ENCODE results near the gene USF1. TPM values are rescaled to one million over a fixed set of nuclear protein-coding genes. Genes with fewer than 3 reads are reported as not detected.
"Not testable (repeated sequence)": the region's sequence is repeated elsewhere in the genome, so short reads cannot be mapped to it uniquely, and the experiment has no call there.

USF1 gene
- total RNA-seq, 1 donor from 2014 or later, result 58.8 TPM

DNA sequence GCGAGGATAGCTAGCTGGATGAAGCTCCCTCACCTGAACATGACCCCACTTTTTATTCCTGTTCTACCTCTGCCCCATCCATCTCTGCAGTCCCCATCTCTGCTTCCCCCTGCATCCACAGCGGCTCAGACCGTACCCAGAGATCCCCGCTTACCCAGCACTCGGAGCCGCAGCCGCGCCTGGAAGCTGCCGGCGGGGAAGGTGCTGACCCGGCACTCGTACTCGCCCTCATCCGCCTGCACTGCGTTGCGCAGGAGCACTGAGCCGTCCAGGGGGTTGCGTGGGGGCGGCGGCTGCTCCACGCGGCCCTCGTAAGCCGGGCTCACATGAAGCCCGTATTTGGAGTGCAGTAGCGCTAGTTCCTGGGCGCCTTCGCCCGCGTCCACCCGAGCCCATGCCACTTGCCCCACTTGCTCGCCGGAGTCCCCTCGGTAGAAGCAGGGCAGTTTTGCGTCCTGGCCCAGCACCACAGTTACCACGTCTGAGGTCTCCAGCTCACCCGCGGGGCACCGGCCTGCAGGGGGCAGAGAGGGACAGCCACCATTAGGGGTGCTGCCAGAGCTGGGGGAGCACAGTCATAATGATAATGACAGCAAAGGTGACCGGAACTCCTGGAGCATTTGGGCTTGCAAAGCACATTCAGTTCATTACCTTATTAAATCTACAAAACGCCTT is 33.8 kb upstream of the USF1 start:
- DNase-seq (ENCODE audit: low spot score), result no peak

DNA sequence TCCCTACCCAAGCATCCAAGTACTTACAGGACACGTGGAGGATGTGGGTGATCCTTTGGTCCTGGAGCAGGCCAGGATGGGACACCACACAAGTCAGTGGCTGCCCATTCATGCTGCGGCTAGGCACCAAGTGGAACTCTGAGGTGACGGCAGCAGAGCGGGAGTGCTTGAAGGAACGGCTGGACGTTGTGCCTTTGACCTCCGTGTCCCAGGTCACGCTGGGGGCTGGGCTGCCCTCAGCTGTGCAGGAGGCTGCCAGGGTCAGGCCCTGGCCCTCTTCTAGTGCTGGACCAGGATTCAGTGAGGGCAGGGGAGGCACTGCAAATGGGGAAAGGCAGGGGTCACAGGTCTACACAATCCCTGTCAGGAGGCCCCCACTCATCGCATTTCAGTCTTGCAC is 31.6 kb upstream of the USF1 start:
- no peak for DNase-seq (ENCODE audit: low spot score)

DNA sequence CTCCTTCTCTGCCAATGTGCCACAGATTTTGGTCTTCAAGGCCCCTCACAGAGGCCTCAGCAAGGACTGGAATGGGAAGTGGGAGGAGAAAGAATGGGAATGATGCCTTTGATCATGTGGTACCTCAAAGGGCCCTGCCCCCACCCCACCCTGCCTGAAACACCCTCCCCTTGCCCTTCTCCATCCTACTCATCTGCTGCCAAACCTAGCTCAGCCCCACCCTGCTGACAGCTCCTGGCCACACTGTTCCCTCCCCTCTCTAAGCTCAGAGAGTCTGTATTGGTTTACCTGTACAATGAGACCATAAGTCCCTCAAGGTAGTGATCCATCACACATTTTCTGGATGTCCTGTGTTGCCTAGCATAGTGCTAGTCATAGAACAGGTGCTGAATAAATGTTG is 30.6 kb upstream of the USF1 start:
- no peak for DNase-seq (ENCODE audit: low spot score)

DNA sequence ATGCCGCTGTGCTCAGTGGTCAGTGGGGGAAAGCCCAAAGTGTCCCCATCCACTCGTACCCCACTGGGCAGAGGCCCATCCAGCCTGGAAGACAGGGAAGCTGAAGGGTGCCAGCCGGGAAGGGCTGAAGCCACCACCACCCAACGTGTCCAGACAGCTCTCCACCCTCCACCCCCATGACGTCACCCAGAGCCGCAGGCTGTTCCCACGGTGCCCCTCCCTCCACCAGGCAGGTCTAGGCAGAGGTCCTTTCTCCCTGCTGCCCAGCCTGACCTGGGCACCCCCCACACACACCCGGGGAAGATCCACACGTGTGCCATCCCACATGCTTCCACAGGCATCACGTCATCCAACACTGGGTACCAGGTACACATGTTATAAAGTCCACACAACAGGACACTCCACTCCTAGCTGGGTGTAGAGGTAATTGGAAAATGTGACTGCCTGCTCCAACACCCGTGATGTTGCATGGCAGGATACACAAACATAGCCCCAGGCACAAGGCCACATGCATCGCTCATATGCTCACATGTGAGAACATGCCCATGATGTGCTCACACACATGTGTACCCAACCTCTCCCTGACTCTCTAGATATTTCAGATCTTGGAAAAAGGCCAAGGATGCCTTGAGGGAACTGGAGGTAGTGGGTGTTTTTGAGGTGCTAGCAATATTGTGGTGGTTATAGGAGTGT is 29.0 kb upstream of the USF1 start:
- no peak for DNase-seq (ENCODE audit: low spot score)

DNA sequence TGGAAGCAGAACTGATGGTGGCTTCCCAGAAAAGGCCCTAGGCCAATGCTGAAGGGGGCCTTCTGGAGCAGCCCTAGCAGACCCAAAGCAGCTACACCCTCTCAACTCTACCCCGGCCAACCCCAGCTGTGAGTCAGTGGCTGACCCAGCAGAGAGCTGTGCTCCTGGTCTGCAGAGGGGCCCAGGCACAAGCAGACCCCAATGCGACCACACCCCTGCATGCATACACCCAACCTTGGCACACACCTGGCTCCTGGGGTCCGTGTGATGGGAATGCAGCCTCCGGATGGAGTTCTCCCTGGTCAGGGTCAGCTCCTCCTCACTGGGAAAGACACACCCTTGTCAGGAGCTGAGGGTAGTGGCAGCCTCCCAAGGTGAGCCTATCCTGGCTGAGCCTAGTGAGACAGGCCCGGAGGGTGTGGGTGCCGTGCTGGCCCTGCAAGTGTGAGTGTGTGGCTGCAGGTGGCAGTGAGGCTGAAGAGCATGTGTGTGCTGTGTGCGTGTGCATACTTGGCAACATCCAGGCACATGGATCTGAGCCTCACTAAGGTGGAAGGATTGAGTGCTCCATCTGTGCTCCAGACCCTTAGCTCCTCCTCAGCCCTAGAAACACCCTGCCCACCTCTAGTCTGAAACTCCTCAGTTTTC is 27.8 kb upstream of the USF1 start:
- peak; percentile 54 for DNase-seq (ENCODE audit: low spot score)

DNA sequence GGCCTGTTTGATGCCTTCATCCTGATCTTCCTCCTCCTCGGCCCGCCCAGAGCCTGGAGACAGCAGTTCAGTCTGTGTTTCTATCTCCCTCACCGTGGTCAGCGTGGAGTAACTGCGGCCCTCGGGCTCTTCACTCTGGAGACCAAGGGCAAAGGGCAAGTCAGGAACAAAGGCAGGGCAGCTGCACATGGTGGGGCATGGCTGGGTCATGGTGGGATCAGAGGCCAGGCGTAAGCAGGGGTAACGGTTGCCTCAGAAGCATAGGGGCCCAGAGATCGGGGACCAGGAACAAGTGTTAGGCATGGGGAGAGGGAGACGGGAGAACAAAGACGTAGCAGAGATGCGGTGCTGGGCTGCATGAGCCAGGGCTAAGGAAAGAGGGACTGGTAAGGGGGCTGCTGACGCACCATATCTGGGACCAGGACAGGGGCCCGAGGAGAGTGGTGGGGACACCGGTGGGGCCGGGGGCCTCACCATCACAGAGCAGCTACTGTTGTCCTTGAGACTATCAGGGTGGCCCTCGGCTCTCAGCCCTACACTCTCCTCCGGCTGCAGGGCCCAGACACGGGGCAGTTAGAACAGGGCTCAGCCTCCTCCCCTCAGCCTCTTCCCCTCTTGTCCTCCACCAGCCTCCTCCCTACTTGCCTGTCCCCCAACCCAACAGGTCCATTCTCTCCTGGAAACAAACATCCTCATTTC is 27.1 kb upstream of the USF1 start:
- DNase-seq (ENCODE audit: low spot score), result no peak

DNA sequence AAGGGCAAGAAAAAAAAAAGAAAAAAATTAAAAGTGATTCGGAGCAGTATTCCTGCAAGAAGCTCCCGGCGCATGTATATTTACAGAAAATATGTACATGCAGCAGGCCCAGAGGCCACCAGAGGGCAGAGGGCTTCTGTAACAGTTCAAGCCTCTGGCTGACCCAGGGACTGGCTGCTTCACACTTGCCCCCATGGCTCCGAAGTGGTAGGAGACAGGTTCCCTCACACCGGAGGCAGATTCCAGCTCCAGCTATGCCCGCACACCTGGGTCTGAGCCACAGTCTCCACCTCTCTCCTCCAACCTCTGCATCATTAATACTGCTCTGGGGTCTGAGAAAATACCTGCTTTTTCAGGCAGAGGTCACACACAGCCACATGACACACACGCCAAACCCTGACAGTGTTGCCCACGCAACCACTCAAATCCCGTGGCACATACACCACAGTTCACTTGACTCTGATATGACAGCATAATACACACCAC is 26.2 kb upstream of the USF1 start:
- no peak for DNase-seq (ENCODE audit: low spot score)

DNA sequence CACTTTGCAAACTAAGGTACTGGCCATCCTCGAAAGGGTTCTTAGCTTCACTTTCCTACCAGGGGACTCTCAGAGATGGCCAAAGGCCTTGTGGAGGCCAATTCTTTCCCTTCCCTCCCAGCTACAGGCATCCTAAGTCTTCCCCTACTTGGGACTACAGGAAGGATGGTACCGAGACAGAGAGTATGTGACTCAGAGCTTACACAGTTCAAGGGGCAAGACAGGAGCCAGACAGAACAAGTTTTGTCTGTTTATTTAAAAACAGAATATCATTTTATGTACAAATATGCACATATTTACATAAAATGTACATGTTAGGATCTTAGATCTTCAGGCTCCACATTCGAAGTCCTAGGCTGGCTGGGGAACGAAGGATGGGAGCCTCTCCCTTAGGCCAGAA is 25.0 kb upstream of the USF1 start:
- DNase-seq (ENCODE audit: low spot score), result no peak

DNA sequence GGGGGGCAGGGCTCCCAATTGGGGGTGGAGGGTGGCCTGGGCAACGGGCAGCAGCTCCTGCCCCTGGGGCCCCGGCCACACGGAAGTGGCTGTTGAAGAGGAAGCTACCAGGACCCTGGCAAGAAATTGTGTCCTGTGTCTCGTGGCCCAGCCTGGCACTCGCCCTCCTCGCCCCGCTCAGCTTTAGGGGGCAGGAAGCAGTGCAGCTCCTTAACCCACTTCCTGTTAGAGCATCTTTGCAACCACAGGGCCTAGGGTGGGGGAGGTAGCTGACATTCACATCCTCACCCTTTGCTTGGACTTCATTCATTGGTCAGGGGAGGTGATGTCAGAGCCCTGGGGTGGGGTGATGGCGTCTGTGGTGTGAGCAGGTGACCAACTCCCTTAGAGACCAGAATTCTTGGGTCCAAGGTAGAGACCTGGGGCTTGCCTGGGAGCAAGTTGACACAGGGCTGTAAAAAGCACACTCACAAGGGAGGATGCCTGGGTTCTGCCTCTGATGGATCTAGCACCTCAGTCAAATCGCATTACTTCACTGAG is 24.0 kb upstream of the USF1 start, which contains the start of gene ARHGAP30:
ARHGAP30 (minus strand) TSS at position 161 of the 540 bp plus-strand sequence. CDS start 267 bp downstream, outside the sequence.
- peak; percentile 68 for DNase-seq (ENCODE audit: low spot score)

DNA sequence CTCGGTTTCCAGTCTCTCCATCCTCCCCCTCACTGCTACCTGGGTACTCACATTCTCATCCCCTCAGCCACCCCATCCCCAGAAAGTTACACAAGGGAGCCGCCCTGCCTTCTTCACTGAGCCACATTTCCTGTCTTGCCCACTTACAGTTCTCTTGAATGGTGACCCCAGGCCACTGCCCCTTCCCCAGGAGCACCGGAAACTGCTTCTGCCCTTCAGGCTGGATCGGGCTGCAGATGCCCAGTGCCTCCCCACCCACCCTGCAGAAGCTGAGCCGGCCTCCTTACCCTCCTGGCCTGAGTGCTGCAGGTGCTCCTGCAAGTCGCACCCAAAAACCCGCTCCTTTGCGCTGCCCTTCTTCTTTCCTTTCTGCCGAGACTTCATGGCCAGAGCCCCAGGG is 23.5 kb upstream of the USF1 start:
- DNase-seq (ENCODE audit: low spot score), result no peak

DNA sequence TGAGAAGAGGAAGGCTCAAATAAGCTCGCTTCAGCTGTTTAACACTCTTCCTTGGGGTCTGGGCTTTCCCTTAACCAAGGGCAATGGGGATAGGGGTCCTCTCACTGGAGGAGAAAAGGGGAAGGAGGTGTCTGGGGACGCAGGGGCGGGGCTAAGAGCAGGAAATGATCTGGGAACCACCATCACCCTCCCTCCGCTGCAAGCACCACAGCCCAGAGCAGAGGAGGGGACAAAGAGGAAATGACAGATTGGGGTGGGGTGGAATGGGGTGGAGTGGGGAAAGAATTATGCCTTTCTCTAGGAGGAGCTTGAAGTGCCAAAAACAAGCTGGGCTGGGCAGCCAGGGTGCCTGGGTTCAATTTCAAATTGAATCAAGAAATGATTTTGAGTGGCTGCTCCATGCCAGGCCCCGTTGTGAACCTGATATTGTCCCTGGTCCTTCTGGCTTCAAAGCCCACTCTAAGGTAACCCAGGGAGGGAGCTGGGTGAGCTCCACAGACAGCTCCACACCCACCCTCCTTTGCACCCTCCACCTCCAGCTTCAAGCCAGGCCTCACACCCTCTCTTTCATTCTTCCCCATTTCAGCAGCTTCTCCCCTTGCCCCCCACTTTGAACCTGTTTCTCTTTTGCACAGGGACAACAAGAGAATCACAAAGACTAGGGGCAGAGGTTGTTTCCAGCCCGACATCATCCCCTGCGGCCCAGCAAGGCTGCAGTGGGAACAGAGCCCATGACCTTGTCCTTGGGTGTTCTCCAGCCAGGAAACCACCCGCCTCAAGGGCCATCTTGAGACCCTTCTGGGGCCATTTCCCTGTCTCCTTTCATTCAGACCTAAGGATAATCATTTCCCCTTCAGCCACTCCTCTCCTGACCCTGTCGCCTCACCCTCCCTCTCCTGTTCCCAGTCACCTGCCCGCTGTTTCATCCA is 22.8 kb upstream of the USF1 start:
- DNase-seq (ENCODE audit: low spot score), result peak; percentile 62

DNA sequence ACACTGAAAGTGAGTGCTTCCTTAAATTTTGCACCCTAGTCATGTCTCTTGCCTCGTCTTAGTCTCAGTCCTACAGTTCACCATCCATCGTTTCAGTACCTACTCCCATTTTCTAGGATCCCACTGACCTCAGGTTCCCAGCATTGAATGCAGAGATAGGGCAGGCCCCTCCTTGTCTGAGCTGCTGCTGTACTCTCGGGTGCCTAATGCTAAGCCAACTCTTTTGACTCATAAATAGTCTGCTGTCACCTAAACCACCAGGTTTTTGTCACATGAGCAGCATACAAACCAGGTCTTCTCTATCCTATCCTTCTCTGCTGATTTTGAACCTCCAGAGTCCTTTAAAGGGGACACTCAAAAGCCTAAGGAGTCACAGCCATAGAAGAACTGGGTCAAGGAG is 20.9 kb upstream of the USF1 start:
- DNase-seq (ENCODE audit: low spot score), result no peak

DNA sequence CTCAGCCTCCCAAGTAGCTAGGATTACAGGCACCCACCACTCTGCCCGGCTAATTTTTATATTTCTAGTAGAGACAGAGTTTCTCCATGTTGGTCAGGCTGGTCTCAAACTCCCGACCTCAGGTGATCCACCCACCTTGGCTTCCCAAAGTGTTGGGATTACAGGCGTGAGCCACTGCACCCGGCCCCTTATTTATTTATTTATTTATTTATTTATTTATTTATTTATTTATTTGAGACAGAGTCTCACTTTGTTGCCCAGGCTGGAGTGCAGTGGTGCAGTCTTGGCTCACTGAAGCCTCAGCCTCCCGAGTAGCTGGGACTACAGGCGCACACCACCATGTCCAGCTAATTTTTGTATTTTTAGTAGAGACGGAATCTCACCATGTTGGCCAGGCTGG is 19.9 kb upstream of the USF1 start:
- not testable (repeated sequence) for DNase-seq (ENCODE audit: low spot score)

DNA sequence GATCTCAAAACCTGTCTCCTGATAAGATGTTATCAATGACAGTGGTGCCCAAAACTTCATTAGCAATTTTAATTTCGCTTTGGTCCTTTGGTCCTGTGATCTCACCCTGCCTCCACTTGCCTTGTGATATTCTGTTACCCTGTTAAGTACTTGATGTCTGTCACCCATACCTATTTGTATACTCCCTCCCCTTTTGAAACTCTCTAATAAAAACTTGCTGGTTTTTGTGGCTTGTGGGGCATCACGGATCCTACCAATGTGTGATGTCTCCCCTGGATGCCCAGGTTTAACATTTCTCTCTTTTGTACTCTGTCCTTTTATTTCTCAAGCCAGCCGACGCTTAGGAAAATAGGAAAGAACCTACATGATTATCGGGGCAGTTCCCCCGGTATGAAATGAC is 18.2 kb upstream of the USF1 start:
- DNase-seq (ENCODE audit: low spot score), result not testable (repeated sequence)

DNA sequence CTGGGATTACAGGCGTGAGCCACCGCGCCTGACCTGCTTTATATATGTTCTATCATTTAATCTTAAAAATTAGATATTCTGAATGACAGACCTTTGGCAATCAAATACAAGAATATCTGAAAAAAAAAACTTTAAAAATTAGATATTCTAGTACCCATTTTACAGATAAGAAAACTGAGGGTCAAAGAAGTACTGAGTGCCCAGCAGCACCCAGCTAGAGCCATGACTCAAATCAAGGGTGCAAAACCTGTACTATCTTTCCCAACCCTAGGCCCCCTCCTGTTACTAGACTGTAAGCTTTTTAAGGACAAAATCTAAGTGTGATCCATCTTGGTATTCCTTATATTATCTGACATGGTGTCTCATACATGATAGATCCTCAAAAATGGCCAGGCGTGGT is 15.6 kb upstream of the USF1 start:
- DNase-seq (ENCODE audit: low spot score), result no peak

DNA sequence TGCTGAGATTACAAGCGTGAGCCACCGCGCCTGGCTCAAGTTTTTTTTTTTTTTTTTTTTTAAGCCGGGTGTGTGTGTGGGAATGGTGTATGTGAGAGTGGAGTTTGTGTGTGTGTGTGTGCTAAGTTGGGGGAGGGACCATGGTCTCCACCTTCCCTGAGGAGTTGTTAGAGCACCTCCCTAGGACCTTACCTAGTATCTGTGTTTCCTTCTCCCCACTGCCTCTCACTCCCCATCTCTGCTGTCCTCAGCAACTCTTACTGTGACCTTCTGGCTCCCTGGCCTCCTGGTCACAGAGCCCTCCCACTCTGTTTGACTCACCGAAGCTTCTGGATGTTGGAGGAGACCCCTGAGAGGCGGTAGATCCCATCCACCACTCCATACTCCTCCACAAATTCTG is 13.5 kb upstream of the USF1 start:
- DNase-seq (ENCODE audit: low spot score), result no peak

DNA sequence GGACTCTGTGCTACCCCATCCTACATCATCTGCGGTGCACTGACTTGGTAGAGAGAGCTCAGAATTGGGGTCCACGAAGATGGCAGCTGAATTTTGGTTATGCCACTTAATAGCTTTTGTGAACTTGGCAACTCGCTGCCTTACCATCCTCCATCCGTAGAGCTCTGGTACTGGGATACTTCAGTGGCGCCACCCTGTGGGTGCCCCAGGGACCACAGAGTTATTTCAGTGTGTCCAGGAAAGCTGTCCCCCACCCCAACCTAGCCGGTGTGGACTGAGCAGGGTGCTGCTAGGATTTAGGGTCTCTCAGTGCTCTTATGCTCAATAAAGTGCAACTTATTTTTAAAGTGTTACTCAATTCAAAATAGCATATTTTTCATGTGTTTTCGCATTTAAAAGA is 9.0 kb upstream of the USF1 start:
- no peak for DNase-seq (ENCODE audit: low spot score)

DNA sequence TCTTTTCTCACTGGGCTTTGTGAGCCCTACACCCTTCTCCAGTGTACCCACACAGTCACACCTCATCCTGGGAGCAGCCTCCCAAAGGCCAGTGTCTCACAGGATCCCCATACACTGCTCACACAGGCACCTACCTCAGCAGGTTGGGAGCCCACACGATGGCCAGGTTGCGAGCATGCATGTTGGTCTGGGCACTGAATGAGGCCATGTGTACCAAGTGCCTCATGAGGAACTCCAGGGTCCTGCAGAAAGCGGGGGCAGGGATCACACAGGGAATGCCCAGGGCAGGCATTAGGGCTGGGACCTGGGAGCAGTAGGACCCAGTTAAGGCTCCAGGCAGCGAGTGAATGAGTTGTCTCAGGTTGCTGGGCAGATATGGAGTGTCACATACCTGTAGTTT is 8.5 kb upstream of the USF1 start:
- DNase-seq (ENCODE audit: low spot score), result no peak

DNA sequence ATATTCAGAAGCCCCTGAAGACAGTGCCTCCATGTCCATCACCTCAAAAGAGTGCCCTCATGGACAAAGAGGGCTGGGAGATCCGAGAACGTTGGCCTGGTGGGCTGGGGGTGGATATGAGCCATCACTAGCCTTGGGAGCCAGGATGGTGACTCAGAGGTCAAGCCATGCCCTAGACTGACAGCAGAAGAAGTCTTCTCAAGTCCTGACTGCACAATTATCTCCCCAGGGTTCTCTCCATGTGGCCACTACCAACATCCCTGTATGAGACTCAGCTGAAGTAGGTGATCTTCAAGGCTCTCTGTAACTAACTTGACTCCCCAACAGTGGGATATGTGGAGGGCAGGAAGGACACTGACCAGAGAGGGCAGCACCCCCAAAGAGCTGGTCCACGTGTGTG is 7.1 kb upstream of the USF1 start:
- no peak for DNase-seq (ENCODE audit: low spot score)

DNA sequence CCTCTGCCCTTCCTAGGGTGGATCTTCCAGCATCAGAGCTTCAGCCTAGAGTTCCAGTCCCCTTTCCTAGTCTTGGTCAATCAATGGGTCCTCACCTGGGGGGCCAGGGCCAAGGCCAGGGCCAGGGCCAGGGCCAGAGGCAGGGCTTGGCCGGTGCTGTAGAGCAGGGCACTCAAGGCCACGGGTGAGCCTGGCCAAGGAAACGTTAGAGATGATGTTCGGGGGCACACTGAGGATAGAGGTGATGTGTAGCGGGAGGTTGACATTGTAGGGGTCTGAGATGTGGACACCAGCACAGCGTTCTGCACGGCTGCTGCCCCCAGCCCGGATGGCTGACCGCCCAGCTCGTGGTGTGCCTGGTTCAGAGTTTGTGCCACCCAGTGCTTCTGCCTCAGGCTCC is 5.4 kb upstream of the USF1 start:
- no peak for DNase-seq (ENCODE audit: low spot score)
